ENCODE data around the gene PERCC1.
"Not testable (repeated sequence)": the region's sequence is repeated elsewhere in the genome, so short reads cannot be mapped to it uniquely, and the experiment has no call there.

Gene PERCC1

GRCh38 chr16:1434644-1435592 lies 4.0 kb downstream of the PERCC1 start:
- DNase-seq (ENCODE audit: low read depth, low spot score) = no peak

- DNase-seq (ENCODE audit: low read depth, low spot score) = no peak
Measured at GRCh38 chr16:1435921-1436697, 5.2 kb downstream of the PERCC1 start.

GRCh38 chr16:1436731-1437355 lies 6.0 kb downstream of the PERCC1 start:
- DNase-seq (ENCODE audit: low read depth, low spot score) = no peak

- DNase-seq (ENCODE audit: low read depth, low spot score) = no peak
Measured at GRCh38 chr16:1437606-1438005, 6.7 kb downstream of the PERCC1 start.

DNA sequence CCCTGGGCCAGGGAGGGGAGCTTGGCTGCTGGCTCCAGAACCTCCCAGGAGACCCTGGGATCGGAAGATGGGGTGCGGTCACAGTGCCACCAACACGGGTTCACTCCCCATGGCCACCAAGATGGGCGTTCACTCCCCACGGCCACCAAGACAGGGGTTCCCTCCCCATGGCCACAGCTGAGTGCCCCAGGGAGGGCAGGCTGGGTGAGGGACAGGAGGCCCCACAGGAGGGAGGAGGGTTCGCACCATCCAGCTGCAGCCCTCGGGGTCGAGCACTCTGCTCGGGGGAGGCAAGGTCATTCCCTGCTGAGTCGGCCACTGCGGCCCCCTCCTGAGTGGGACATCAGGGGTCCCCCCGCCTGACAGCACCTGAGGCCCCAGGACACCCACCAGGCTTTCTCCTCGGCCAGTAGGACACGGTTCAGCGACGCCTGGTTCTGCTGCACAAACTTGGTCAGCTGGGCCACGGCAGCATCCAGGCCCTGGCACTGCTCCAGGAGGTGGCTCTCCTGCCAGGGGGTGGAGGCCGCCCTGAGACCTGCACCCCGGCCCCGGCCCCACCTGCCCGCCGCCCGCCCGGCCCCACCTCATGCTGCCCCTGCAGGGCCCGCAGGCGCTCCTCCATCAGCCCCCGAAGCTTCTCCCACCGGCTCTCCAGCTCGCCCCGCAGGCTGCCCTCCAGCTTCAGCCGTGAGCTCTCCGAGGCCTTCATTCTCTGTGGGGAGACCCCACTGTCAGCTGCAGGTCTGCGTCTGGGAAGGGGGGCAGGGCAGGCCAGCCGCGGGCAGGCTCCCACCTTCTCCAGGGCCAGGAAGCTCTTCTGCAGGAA lies 7.6 kb downstream of the PERCC1 start:
- DNase-seq (ENCODE audit: low read depth, low spot score) = no peak

- DNase-seq (ENCODE audit: low read depth, low spot score) = no peak
Measured at GRCh38 chr16:1439058-1439698, 8.3 kb downstream of the PERCC1 start.

DNA sequence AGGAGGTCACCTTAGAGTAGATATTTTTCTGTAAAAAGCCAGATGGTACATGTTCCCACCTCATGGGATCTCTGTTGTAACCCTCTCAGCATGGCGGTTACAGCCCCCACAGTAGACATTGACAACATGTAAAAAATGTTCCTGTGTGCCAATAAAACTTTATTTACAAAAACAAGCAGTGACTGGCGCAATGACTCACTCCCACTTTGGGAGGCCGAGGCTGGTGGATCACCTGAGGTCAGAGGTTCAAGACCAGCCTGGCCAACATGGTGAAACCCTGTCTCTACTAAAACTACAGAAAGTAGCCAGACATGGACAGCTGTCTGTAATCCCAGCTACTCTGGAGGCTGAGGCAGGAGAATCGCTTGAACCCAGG lies 8.8 kb downstream of the PERCC1 start:
- not testable (repeated sequence) for DNase-seq (ENCODE audit: low read depth, low spot score)

DNA sequence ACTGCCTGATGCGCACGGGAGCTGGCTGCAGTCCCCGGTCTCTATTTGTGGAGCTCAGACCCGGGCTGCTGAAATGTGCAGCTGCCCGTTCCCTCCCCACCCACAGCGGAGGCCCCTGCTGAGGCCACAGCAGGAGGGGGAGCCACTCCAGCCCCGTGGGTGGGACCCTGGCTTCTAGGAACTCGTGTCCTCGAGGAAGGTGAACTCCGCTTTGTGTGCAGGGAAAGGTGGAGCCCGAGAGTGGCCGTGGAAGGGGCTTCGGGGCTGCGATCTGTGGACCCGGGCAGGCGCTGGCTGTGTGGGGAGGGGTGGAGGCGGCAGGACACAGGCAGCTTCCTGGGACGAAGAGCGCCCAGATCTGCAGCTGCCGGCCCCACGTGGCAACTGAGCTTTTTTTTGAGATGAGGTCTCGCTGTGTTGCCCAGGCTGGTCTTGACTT lies 10.5 kb downstream of the PERCC1 start:
- DNase-seq (ENCODE audit: low read depth, low spot score) = no peak

- no peak for DNase-seq (ENCODE audit: low read depth, low spot score)
Measured at GRCh38 chr16:1442697-1443096, 11.8 kb downstream of the PERCC1 start.

DNA sequence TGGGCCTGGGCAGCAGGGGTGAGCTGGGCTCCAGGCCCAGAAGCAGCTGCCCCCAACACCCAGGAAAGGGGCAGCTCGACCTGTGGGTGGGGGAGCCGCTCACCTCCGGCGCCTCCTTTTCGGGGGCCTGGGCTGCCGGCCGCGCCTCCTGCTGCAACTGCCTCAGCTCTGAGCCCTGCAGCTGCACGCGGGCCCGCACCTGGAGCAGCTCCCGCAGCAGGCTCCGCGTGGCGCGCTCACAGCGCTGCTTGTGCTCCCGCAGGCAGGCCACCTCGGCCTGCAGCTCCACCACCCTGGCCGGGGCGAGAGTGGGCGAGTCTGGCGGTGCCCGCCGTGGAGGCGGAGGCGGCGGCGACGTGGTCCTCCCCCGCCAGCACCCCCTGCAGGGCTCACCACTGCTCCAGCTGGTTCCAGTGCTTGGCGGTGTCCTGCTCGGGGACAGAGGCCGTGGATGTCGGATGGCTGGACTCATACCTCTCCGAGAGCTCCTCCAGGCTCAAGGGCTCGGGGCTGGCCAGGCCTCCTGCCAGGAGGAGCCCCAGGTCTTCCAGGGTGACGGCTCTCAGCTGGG lies 12.6 kb downstream of the PERCC1 start:
- no peak for DNase-seq (ENCODE audit: low read depth, low spot score)

DNA sequence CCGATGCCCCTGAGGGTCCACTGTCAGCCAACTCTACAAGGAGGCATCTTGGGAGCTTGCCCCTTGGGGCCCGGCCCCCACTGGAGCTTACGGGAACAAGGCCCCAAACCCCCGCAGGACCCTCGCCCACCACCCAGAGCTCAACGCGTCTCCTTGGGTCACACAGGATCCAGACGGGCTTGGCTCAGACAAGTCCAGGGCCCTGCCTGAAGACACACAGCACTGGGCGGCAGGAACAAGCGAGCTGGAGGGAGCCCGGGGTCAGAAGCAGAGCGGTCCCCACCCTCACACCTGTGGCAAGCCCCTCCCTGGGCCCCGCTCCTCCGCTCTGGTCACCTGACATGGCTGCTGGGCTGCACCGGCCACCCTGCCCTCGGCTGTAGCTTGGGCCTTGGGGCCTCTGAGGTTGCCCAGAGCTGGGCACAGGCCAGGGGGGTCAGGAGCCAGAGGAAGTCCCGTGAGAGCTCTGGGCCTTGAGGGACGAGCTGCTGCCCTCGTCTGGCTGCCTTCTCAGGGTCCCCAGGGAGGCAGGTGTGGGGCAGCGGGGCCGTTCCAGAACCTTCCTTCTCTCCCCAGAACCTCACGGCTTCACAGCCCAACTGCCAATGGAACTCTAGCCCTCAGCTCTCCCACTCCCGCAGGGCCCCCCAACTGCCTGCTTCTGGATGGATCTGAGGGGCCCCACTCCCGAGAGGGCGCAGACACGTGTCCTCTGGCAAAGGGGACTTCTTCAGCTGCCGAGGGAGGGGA lies 13.3 kb downstream of the PERCC1 start, which contains the start of gene CCDC154:
Gene CCDC154, minus strand, starts transcription at position 577 of the 750 bp plus-strand sequence. Its CDS starts 234 bp downstream, at position 343.
- DNase-seq (ENCODE audit: low read depth, low spot score) = no peak

GRCh38 chr16:1444730-1445517 lies 14.0 kb downstream of the PERCC1 start:
- DNase-seq (ENCODE audit: low read depth, low spot score) = no peak

- DNase-seq (ENCODE audit: low read depth, low spot score) = no peak
Measured at GRCh38 chr16:1445518-1446203, 14.8 kb downstream of the PERCC1 start.

DNA sequence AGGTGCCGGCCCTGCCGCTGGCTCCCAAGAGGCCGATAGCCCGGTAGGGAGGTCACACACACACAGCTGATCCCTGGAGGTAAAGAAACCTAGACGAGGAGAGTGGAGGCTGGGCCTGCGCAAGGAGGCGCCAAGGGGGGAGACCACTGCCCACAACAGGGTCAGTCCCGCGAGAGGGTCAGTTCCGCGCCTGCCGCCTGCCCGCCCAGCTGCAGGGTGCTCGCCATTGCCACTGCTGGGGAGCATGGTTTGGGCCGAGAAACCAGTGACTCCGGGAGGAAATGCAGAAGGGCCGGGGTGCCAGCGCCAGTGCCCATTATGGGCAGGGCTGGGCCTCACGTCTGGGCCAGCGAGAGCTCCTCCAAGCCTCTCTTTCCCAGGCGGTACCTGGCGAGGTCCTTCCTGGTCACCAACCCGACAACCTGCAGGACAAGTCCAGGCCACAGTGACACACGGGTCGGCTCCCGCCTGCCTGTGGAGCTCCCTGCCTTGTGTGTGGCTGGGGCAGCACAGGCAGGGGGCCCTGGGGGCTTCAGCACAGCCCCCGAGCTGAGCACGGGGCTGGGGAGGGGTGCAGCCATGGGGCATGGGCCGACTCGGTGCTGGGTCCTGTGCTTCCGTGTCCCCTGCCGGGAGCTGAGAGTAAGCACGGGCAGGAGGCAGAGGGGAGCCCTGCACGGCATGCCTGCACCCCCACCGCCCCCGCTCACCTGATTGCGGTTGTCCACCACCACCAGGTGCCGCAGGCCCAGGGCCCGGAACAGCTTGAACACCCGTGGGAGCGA lies 15.6 kb downstream of the PERCC1 start:
- DNase-seq (ENCODE audit: low read depth, low spot score) = no peak

DNA sequence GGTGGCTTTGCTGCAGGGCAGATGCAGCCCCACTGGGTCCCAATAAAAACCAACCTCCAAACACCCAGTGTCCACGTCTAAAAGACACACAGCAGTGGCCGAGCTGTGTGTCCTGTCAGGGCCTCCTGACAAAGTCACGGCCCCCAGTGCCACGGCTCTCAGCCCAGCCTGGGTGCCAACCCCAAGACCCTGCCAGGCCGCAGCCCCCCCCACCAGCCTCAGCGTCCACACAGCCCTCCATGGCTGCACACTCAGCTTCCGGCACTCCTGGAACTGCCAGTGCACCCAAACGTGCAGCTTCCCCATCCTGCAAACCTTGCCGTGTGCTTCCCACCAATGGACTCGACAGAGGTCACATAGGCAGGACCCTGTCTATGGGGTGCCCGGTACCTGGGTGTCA lies 17.1 kb downstream of the PERCC1 start:
- no peak for DNase-seq (ENCODE audit: low read depth, low spot score)

DNA sequence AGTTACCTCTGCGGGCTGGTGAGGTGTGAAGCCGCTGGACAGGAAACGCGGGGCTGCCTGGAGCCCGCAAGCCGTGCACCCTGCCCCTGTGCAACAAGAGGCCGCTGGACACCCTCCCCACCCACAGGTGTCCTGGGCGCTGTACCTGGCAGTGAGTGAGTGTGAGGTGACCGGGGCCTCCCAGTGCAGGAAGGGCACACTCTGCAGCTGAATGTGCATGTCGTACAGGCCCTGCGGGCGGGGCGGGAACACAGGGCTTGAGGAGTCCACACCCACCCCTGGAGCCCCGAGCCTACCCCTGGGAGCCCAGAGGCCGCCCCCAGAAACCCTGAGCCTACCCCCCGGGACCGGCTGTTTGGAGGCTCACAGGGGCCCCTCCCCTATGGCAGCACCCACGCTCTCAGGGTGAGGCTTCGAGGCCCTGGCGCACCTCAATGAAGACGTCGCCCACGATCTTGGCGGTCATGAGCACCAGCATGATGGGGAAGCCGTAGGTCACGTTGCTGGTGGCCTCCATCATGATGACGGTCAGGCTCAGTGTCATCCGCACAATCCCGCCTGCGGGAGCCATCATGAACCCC lies 17.7 kb downstream of the PERCC1 start:
- no peak for DNase-seq (ENCODE audit: low read depth, low spot score)

DNA sequence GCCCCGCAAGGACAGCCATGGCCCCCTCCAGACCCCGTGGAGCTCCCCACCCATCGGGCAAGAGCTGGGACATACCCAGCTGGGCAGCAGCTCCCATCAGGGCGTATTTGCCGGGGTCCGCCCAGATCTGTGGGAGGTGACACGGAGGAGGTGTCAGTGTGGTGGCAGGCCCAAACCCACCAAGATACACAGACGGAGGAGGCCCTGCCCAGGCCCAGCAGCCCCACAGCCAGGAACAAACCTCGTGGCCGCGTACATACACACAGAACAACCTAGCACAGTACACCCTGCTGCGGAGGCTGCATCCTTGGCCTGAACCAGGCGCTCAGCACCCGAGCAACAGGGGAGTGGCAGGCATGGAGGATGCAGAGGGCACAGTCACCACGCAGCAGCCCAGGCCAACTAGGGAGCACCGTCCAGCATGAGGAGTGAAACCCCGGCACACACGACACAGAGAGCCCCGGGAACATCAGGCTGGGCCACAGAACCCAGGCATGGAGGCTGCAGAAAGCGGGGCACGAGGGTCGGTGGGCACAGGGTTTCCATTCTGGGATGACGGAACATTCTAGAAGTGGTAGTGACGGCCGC lies 18.4 kb downstream of the PERCC1 start:
- no peak for DNase-seq (ENCODE audit: low read depth, low spot score)

Measured in brain pericyte (primary cell).